Measurements from ENCODE around the gene ZNF175.

The ZNF175 gene

GRCh38 chr19:51524666-51525264 is 46.3 kb upstream of the ZNF175 start:
- no peak for DNase-seq (ENCODE audit: low read depth in 1 of 2, low spot score in 1 of 2)
- no peak for TF ChIP-seq CTCF (IDR thresholded peaks at IDR 0.05; ENCODE audit: insufficient read depth, low read length)
- TF ChIP-seq SPI1 (IDR thresholded peaks at IDR 0.05; ENCODE audit: borderline replicate concordance, low read depth): no peak
- TF ChIP-seq POLR2AphosphoS5 (IDR thresholded peaks at IDR 0.05; ENCODE audit: low read depth): no peak
- TF ChIP-seq GABPA (IDR thresholded peaks at IDR 0.05; ENCODE audit: low read depth): no peak
- no peak for TF ChIP-seq REST (IDR thresholded peaks at IDR 0.05; ENCODE audit: insufficient replicate concordance, low read depth)
- H3K27me3 ChIP-seq (ENCODE audit: insufficient read depth, poor library complexity, severe bottlenecking): no peaks in the 10 kb centered on the region
- H3K4me3 ChIP-seq (replicated peaks; ENCODE audit: insufficient read depth, low read length): no peak overlapping the region
- no peak overlapping the region for H3K27ac ChIP-seq (replicated peaks)

- no peak for DNase-seq (ENCODE audit: low read depth in 1 of 2, low spot score in 1 of 2)
- TF ChIP-seq GABPA (IDR thresholded peaks at IDR 0.05; ENCODE audit: low read depth) (no peak), SPI1 (IDR thresholded peaks at IDR 0.05; ENCODE audit: borderline replicate concordance, low read depth) (no peak), CTCF (IDR thresholded peaks at IDR 0.05; ENCODE audit: insufficient read depth, low read length) (no peak), POLR2AphosphoS5 (IDR thresholded peaks at IDR 0.05; ENCODE audit: low read depth) (no peak), REST (IDR thresholded peaks at IDR 0.05; ENCODE audit: insufficient replicate concordance, low read depth) (no peak)
- no peak overlapping the region for H3K4me3 ChIP-seq (replicated peaks; ENCODE audit: insufficient read depth, low read length)
- H3K27ac ChIP-seq (replicated peaks): no peak overlapping the region
- H3K27me3 ChIP-seq (ENCODE audit: insufficient read depth, poor library complexity, severe bottlenecking): no peaks in the 10 kb centered on the region
These were observed 45.4 kb upstream of the ZNF175 start for GRCh38 chr19:51525651-51526050.

GRCh38 chr19:51529301-51529700 is 41.8 kb upstream of the ZNF175 start:
- DNase-seq (ENCODE audit: low read depth in 1 of 2, low spot score in 1 of 2): no peak
- TF ChIP-seq SPI1 (IDR thresholded peaks at IDR 0.05; ENCODE audit: borderline replicate concordance, low read depth): no peak
- no peak for TF ChIP-seq GABPA (IDR thresholded peaks at IDR 0.05; ENCODE audit: low read depth)
- TF ChIP-seq POLR2AphosphoS5 (IDR thresholded peaks at IDR 0.05; ENCODE audit: low read depth): no peak
- TF ChIP-seq REST (IDR thresholded peaks at IDR 0.05; ENCODE audit: insufficient replicate concordance, low read depth): no peak
- H3K27ac ChIP-seq (replicated peaks): no peak overlapping the region
- H3K4me3 ChIP-seq (replicated peaks; ENCODE audit: insufficient read depth, low read length): no peak overlapping the region
- H3K27me3 ChIP-seq (ENCODE audit: insufficient read depth, poor library complexity, severe bottlenecking): no peaks in the 10 kb centered on the region
